Kidney (tissue), 14 donors: ENCODE results near the gene KCND1. TPM values are rescaled to one million over a fixed set of nuclear protein-coding genes. Genes with fewer than 3 reads are reported as not detected.

Experiments
- DNase-seq, 5 donors: peaks; one replicate each; pipeline ENCODE4 v3.0.0-alpha.2; 2013 to 2020
- FAIRE-seq: peaks from 2 replicates; lab custom pipeline; 2012; peaks lifted over from hg19 to GRCh38; lab: Jason Lieb, UNC
- H3K27ac ChIP-seq, 2 donors: one replicate each; pipeline ENCODE4 v1.7.0; 2013; ENCODE audit warnings: low read depth in 2 of 2, low read length in 2 of 2, inconsistent platforms in 1 of 2
- H3K27me3 ChIP-seq: one replicate; pipeline ENCODE4 v1.7.1; 2013; ENCODE audit warnings: low read length, inconsistent platforms; ENCODE audit not compliant: control insufficient read depth, insufficient read depth
- H3K36me3 ChIP-seq, 3 donors: one replicate each; pipeline versions ENCODE4 v1.7.0 to v1.7.1; 2013; ENCODE audit warnings: low read length in 3 of 3, control low read depth in 1 of 3, inconsistent platforms in 1 of 3; ENCODE audit not compliant: insufficient read depth in 3 of 3, control insufficient read depth in 2 of 3
- H3K4me1 ChIP-seq, 3 donors: one replicate each; pipeline versions ENCODE4 v1.7.0 to v1.7.1; 2013; ENCODE audit warnings: low read length in 3 of 3, inconsistent platforms in 1 of 3, low read depth in 1 of 3; ENCODE audit not compliant: control insufficient read depth in 2 of 3, insufficient read depth in 2 of 3
- H3K4me3 ChIP-seq, 3 donors: one replicate each; pipeline versions ENCODE4 v1.7.0 to v1.8.1; 2013; ENCODE audit warnings: low read length in 3 of 3, control low read depth in 1 of 3, inconsistent platforms in 1 of 3
- H3K9ac ChIP-seq, 3 donors: one replicate each; pipeline versions ENCODE4 v1.7.0 to v1.7.1; 2013; ENCODE audit warnings: low read length in 3 of 3, control low read depth in 1 of 3, inconsistent platforms in 1 of 3
- H3K9me3 ChIP-seq, 3 donors: one replicate each; pipeline versions ENCODE4 v1.7.0 to v1.7.1; 2013; ENCODE audit warnings: low read length in 3 of 3, control low read depth in 1 of 3, inconsistent platforms in 1 of 3; ENCODE audit not compliant: control insufficient read depth in 2 of 3, insufficient read depth in 1 of 3
- CTCF ChIP-seq: IDR thresholded peaks from 3 replicates; pipeline ENCODE4 v1.5.1; 2012; ENCODE audit warnings: mild to moderate bottlenecking, moderate library complexity, borderline replicate concordance; ENCODE audit not compliant: insufficient read depth; ENCODE audit errors: extremely low read depth
- intact Hi-C: fragments of 100-400 bp; cut with DNase I; formaldehyde crosslinking; loops from one replicate; pipeline ENCODE4 v1.11.1; 2022
- polyA plus RNA-seq: library from polyadenylated mRNA; stranded (reverse); fragments of 350-450 nt; fragmentation: Illumina TruSeq; extraction: RNeasy Lipid Tissue Mini Kit (QIAGEN cat#74804); gene quantifications from one replicate; pipeline ENCODE4 v1.2.3, GENCODE V29; 2014; ENCODE audit warnings: low read depth, low replicate concordance; ENCODE audit not compliant: insufficient read depth
- total RNA-seq: library from RNA; stranded (reverse); fragmentation: NEBNext Ultra II Directional; extraction: Animal tissue kit (Norgen Biotek cat#: 25700); gene quantifications from one replicate; pipeline ENCODE4 v1.2.1, GENCODE V29; 2021
- donor health status: control.
- donor health status: control.
- donor health status: control.
- donor health status: control.
- donor health status: control.
- donor health status: DM: yes; HTN: yes; CAD: no.
- donor health status: Normal renal cell carcinoma (clear cell type).

Gene KCND1
- total and polyA plus RNA-seq, 2 donors from 2014 or later = 0.92 to 2.2 TPM

DNA sequence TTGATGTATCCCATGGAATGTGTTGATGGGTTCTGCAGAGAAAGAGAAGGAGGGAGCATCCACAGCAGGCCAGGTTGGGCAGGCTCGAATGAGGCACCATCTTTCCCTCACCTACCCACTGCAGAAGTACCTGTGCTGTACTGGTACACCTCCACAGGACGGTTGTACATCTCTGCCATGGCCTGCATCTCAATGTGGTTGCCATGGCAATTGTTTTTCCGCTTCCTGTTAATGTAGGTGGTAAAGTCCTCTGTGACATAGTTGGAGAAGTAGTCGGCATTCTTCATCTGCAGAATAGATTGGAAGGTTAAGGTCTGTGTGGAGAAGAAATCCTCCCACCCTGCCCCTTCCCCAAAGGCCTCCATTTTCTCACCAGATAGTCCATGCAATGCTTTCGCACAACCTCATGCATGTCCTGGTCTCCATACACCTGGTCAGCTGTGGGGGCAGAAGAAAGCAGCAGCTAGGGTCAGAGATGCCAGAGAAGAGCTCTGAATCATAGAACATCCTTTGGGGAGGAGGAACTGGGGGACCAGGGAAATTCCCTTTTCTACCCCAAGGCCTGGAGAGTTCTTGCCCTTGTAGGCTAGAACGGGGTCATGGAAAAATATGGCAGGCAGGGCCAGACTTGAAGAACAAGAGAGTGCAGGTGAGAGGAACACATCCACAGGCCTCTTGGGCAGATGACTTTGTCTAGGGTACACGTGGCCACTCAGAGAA lies 36.9 kb downstream of the KCND1 start:
- Histone ChIP-seq H3K9me3 (no peaks in the 10 kb centered on the region), H3K9ac (no peak overlapping the region), H3K4me1 (no peaks in the 10 kb centered on the region), H3K27ac (no peak overlapping the region), H3K4me3 (no peak overlapping the region), H3K27me3 (no peaks in the 10 kb centered on the region), H3K36me3 (peaks cover 2 to 27% (median 2%) of the 10 kb centered on the region in 3 donors)
- DNase-seq (no peak), FAIRE-seq (no peak)
- no peak for TF ChIP-seq CTCF
- intact Hi-C loops = no loop called here

DNA sequence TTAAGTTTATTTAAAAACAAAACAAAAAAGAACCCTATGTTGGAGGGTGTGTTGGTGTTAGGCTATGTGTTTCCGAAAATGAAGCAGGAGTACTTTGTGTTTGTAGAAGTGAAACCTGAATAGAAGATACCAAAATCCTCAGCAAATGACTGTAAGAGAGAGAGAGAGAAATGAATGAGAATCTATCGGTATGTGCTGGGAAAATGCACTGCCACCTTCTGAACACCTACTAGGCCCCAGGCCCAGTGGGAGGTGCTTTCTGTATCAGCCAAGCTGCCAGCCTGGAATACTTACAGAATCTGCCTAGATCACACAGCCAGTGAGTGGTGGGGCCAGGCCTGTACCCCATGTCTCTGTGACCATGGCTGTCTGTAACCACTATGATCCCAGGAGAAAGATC lies 37.9 kb downstream of the KCND1 start:
- DNase-seq = no peak

DNA sequence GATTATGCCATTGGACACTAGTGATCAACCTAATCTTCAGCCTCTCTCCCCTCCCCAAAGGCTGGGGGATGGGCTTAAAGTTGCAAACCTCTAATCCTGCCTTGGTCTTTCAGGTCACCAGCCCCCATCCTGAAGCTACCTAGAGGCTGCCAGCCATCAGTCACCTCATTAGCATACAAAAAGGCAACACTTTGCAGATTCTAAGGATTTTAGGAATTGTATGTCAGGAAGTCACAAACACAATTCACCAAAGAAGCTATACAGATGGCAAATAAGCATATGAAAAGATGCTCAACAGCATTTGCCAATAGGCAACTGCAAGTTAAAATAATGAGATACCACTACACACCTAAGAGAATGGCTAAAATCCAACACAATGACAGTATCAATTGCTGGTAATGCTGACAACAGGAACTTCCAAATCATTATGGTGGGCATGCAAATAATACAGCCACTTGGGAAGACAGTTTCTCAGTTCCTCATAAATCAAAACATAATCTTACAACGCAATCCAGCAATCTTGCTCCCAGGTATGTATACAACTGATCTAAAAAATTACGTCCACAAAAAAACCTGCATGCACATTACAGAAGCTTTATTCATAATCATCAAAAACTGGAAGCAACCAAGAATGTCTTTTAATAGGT lies 43.8 kb downstream of the KCND1 start:
- Histone ChIP-seq H3K27me3 (no peaks in the 10 kb centered on the region), H3K4me1 (no peaks in the 10 kb centered on the region), H3K4me3 (no peak overlapping the region), H3K27ac (no peak overlapping the region), H3K36me3 (peaks cover 2 to 20% (median 4%) of the 10 kb centered on the region in 3 donors), H3K9me3 (no peaks in the 10 kb centered on the region), H3K9ac (no peak overlapping the region)
- intact Hi-C loops = no loop called here
- FAIRE-seq (no peak), DNase-seq (no peak)
- no peak for TF ChIP-seq CTCF

More for the DNA sequence above, 37.9 kb downstream of the KCND1 start:
- H3K27ac ChIP-seq = no peak overlapping the region
- peaks cover 2 to 27% (median 2%) of the 10 kb centered on the region in 3 donors for H3K36me3 ChIP-seq
- H3K9me3 ChIP-seq = no peaks in the 10 kb centered on the region
- H3K4me3 ChIP-seq = no peak overlapping the region
- no peaks in the 10 kb centered on the region for H3K27me3 ChIP-seq
- no peak overlapping the region for H3K9ac ChIP-seq
- intact Hi-C loops = no loop called here
- no peak for TF ChIP-seq CTCF
- no peak for FAIRE-seq
- no peaks in the 10 kb centered on the region for H3K4me1 ChIP-seq
